Suppressor macrophage (primary cell): Measurements from ENCODE around the gene CCT7.
"Not testable (repeated sequence)": the region's sequence is repeated elsewhere in the genome, so short reads cannot be mapped to it uniquely, and the experiment has no call there.

ENCODE experiments used
- DNase-seq, 4 experiments: peaks; one replicate each; pipeline ENCODE4 v3.0.0-alpha.2; 2020 to 2022
- total RNA-seq, 17 experiments: gene quantifications; one replicate each; lab custom pipeline; 2026; ENCODE audit warnings: mixed read lengths in 6 of 17, inconsistent platforms in 3 of 17; lab: John Stamatoyannopoulos, UW

CCT7 gene
- 103 to 242 (median 154) reads per million in 17 experiments for total RNA-seq

GRCh38 chr2:73233932-73234832 is at the start of gene CCT7:
TSS of gene CCT7 (plus strand) at chr2:73234308. CDS start at chr2:73234379, 71 bp downstream.
- peak; percentile 91 to 95 (median 94) for DNase-seq

GRCh38 chr2:73185965-73186364 is 48.1 kb upstream of the CCT7 start:
- no peak for DNase-seq

DNA sequence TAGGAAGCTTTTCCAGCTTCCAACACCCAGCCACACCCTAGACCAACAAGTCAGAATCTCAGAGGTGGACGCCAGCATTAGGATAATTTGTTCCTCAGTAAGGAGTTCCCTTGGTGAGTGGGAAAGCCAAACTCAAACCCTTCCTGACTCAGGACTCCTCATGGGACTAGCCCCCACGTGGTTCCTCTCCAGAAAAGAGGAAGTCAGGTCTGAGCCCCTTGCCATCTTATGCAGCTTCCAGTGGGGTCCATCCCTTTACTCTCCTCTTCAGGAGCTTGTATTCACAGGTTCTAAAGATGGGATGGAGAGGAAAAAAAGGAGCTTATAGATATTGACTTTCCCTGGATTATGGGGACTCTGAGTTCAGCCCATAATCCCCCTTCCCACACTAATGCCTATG is 46.6 kb upstream of the CCT7 start:
- peak in 1 of 4 experiments; percentile 18 for DNase-seq

DNA sequence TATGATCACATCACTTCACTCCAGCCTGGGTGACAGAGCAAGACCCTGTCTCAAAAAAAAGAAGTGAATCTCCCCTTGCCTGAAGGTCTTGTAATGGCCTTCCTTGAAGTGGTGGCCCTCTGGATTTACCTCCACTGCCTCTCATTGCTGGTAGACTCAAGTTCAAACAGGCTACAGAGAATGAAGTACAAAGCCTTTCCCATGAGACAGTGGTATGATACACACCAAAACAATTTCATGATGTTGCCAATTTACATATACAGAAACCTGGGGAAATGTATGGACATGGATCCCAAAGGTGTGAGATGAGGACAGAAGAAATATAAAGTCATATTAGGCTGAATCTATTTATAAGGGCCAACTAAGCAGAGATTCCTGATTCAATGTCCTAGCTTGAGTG is 36.5 kb upstream of the CCT7 start:
- no peak for DNase-seq

DNA sequence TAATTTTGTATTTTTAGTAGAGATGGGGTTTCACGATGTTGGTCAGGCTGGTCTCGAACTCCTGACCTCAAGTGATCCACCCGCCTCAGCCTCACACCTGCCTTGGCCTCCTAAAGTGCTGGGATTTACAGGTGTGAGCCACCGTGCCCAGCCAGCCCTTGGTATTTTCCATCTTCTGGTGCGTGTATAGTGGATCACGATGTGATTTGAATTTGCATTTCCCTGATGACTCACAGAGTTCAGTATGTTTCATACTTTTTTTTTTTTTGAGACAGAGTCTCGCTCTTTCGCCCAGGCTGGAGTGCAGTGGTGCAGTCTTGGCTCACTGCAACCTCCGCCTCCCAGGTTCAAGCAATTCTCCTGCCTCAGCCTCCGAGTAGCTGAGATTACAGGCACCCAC is 33.8 kb upstream of the CCT7 start:
- not testable (repeated sequence) for DNase-seq

- peak in 1 of 4 experiments; percentile 17 for DNase-seq
These were observed 31.7 kb upstream of the CCT7 start, which contains the start of gene NOTO for GRCh38 chr2:73202156-73203054. TSS of gene NOTO (plus strand) at chr2:73202574. CDS start at chr2:73202667, 93 bp downstream.

DNA sequence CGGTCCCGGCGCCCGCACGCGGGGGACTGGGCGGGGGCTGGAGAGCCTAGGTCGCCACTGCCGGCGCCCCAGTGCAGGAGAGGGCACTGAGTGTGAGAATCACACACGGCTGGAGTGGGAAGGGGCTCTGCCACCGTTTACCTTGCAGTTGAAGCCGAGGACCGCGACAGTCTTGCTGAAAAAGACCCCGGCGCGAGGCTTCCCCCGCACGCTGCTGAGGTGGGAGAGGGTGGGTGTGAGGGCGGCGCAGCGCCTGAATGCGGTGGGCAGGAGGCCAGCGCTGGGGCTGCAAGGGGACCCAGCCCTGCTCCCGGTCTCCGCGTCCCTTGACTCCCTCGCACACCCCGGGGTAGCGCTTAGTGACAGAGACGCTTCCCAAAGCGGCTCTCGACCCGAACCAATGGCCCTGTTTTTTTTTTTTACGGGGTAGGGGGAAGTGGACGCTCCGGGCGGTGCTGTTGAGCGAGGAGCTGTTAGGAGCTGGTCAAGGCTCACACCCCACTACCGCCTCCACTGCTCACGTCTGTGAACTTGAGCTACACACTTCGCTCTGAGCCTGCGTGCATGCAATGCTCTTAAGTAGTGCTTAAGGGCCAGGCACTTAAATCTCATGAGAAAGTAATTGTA is 30.9 kb upstream of the CCT7 start:
- DNase-seq = peak in 2 of 4 experiments; percentile 23 to 24

DNA sequence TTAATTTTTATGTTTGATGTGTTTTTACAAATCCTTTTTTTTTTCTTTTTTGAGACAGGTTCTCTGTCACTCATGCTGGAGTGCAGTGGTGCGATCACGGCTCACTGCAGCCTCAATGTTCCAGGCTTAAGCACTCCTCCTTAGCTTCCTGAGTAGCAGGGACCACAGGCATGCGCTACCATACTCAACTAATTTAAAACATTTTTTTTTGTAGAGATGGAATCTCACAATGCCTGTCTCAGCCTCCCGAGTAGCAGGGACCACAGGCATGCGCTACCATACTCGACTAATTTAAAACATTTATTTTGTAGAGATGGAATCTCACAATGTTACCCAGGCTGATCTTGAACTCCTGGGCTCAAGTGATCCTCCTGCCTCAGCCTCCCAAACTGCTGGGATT is 28.5 kb upstream of the CCT7 start:
- no peak for DNase-seq

- no peak for DNase-seq
These were observed 25.9 kb upstream of the CCT7 start for GRCh38 chr2:73208258-73208657.

GRCh38 chr2:73210019-73210418 is 24.1 kb upstream of the CCT7 start:
- no peak for DNase-seq

- DNase-seq = no peak
These were observed 23.4 kb upstream of the CCT7 start for GRCh38 chr2:73210696-73211095.

- DNase-seq = no peak
These were observed 22.0 kb upstream of the CCT7 start for GRCh38 chr2:73212098-73212447.

GRCh38 chr2:73212448-73213176 is 21.5 kb upstream of the CCT7 start:
- peak; percentile 67 to 83 (median 73) for DNase-seq

DNA sequence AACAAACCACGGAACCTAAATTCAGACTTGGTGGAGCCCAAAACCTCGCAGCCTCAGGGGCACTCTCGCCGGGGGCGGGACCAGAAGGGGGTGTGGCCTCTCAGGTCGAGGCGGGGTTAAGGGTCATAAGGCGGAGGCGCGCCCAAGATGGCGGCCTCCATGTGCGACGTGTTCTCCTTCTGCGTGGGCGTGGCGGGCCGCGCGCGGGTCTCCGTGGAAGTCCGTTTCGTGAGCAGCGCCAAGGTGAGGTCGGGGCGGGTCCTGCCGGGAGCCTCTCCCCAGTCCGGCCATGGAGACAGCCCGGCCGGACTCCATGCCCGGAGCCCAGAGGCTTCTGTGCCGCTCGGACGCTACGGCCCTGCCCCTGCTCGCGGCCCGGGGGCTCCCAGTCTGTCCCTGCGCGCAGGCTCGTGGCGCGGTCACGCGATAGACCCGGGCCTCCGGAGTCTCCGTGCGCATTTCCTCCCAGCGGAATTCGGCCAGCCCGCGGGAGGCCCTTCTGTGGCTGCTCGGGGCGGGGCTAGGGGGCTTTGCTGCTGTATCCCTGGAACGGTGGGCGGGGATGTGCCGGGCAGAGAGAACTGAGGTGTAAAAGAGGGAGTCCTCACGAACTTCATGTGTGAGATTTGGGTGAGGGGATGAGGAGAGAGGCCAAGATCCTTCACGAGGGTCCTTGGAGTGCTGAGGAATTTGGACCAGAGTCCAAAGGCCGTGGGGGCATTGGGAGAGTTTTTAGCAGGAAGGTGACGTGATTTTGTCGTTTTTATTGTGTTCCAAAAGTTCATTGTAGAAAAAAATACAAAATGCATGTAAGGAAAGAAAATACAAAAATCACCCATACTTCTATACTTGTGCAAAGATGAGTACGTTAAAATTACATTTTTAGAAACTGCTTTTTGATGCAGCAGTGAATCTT is 19.7 kb upstream of the CCT7 start, which contains the start of gene SMYD5:
Gene SMYD5, plus strand, starts transcription at position 126 of the 916 bp plus-strand sequence. Its CDS starts 22 bp downstream, at position 148.
- DNase-seq = peak; percentile 93 to 96 (median 94)

- no peak for DNase-seq
These were observed 18.9 kb upstream of the CCT7 start for GRCh38 chr2:73215254-73215653.

- no peak for DNase-seq
These were observed 16.9 kb upstream of the CCT7 start for GRCh38 chr2:73217160-73217559.

DNA sequence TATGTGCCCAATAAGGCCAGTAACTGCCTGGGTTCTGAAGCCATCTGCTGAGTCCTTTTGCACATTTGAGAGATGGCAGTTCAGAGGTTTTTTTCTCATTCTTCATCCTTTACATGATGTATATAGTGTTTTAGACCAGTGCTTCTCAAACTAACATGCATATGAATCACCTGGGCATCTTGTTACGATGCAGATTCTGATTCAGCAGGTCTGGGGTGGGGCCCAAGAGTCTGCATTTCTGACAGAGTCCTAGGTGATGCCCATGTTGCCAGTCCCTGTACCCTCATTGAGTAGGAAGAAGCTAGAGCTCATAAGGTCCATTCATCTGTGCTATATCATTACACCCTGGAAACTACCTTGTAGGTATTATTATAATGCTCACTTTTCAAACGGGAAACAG is 16.3 kb upstream of the CCT7 start:
- no peak for DNase-seq

DNA sequence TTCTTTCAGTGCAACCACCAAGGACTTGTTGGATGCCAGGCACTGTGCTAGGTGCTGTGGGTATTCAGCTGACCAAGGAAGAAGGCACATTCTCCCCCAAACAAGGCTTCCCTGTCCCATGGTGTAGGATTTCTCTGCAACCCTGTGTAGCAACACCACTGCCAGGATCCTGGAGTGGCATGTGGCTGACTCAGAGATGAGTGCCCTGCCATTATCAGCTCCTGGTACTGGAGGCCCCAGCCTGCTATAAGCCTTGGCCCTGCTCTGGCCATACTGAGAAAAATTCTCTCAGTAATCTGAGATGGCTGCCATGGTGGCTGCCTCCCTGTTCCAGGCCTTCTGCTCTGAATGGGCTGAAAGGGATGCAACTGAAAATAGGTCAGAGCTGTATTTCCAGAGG is 15.8 kb upstream of the CCT7 start:
- no peak for DNase-seq

GRCh38 chr2:73223821-73224220 is 10.3 kb upstream of the CCT7 start:
- DNase-seq = no peak

DNA sequence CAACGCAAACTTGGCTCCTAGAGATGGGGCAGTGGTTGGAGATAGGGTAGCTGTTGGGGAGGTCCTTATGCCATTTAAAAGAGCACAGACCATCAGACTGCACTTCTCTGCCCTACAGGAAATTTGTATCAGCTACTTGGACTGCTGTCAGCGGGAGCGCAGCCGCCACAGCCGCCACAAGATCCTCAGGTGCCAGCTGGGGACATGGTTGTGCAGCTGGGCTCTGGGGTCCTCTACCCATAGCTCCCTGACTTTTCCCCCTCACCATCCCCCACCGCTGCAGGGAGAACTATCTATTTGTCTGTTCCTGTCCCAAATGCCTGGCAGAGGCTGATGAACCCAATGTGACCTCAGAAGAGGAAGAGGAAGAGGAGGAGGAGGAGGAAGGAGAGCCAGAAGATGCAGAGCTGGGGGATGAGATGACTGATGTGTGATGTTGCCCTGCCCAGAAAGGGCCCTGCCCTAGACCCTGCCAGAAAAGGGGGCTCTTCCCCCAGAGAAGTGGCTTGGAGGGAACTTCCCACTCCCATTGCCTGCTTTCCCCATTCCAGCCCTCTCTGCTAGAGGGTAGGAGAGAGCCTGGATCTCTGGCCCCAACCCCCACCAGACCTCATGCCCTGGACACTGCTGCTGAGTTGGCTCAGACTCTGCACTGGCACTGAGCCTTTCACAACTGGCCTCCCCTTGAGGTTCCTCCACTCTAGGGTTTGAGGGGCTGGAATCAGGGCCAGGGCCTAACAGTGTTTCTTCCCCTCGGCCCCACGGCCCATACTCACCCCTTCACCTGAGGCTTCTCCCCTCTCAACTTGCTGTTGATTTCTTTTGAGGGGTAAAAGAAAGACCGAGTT is 8.4 kb upstream of the CCT7 start:
- DNase-seq = peak; percentile 6 to 45 (median 42)
